HG03442 (cell line): ENCODE measurements around the gene DAPL1.
"Not testable (repeated sequence)": the region's sequence is repeated elsewhere in the genome, so short reads cannot be mapped to it uniquely, and the experiment has no call there.

Experiments used
- ATAC-seq: cut with Tn5 transposase; IDR thresholded peaks from one replicate; pipeline ENCODE4 v1.9.1; 2021; ENCODE audit warnings: mild to moderate bottlenecking, moderate library complexity; ENCODE audit not compliant: unreplicated experiment

Gene DAPL1

GRCh38 chr2:158817588-158817987 is 22.5 kb downstream of the DAPL1 start:
- ATAC-seq, result no peak

GRCh38 chr2:158818511-158818910 is 23.4 kb downstream of the DAPL1 start:
- no peak for ATAC-seq

GRCh38 chr2:158822193-158822592 is 27.1 kb downstream of the DAPL1 start:
- ATAC-seq, result no peak

- ATAC-seq, result no peak
These were observed 28.5 kb downstream of the DAPL1 start for GRCh38 chr2:158823486-158824237.

- no peak for ATAC-seq
These were observed 29.9 kb downstream of the DAPL1 start for GRCh38 chr2:158825021-158825420.

GRCh38 chr2:158826965-158827364 is 31.8 kb downstream of the DAPL1 start:
- ATAC-seq, result no peak

GRCh38 chr2:158828378-158829164 is 33.5 kb downstream of the DAPL1 start:
- no peak for ATAC-seq

GRCh38 chr2:158829167-158829566 is 34.0 kb downstream of the DAPL1 start:
- no peak for ATAC-seq

- ATAC-seq, result no peak
These were observed 35.1 kb downstream of the DAPL1 start for GRCh38 chr2:158830201-158830600.

GRCh38 chr2:158835431-158835830 is 40.3 kb downstream of the DAPL1 start:
- ATAC-seq, result no peak

- ATAC-seq, result no peak
These were observed 42.5 kb downstream of the DAPL1 start for GRCh38 chr2:158837645-158838044.

GRCh38 chr2:158841850-158842249 is 46.7 kb downstream of the DAPL1 start:
- no peak for ATAC-seq

- ATAC-seq, result no peak
These were observed 50.3 kb downstream of the DAPL1 start for GRCh38 chr2:158845444-158845843.

GRCh38 chr2:158845859-158846258 is 50.7 kb downstream of the DAPL1 start:
- ATAC-seq, result no peak

- not testable (repeated sequence) for ATAC-seq
These were observed 52.4 kb downstream of the DAPL1 start for GRCh38 chr2:158847526-158847925.

- ATAC-seq, result not testable (repeated sequence)
These were observed 53.2 kb downstream of the DAPL1 start for GRCh38 chr2:158848031-158848970.

GRCh38 chr2:158860179-158860578 is 65.1 kb downstream of the DAPL1 start:
- not testable (repeated sequence) for ATAC-seq

GRCh38 chr2:158861626-158862025 is 66.5 kb downstream of the DAPL1 start:
- ATAC-seq, result not testable (repeated sequence)

GRCh38 chr2:158865469-158865868 is 70.4 kb downstream of the DAPL1 start:
- ATAC-seq, result not testable (repeated sequence)
